HEK293 (cell line): Measurements from ENCODE around the gene CPNE9.

Source experiments
- CTCF ChIA-PET: fragments of 350-600 bp; formaldehyde crosslinking; extraction: SDS; loops from one replicate; lab custom pipeline; 2021; ENCODE audit warnings: antibody characterized with exemption; lab: Yijun Ruan, JAX
- POLR2A ChIA-PET: fragments of 300-600 bp; formaldehyde crosslinking; extraction: SDS; loops from one replicate; lab custom pipeline; 2020; ENCODE audit warnings: antibody characterized with exemption, inconsistent platforms; lab: Yijun Ruan, JAX
- H3K27ac ChIP-seq: fragments of 200-500 bp; sonication (Bioruptor generic); 2 replicates; pipeline ENCODE4 v1.5.1; 2014; ENCODE audit warnings: low read depth, low read length, control low read depth, inconsistent platforms; ENCODE audit errors: extremely low read depth
- H3K36me3 ChIP-seq, 2 experiments: fragments of 200-500 bp in 1 of 2; sonication (Bioruptor generic) in 1 of 2; 1 replicate in 1 of 2; 2 replicates in 1 of 2; pipeline ENCODE4 v1.5.1; 2014 to 2017; ENCODE audit warnings: inconsistent platforms in 2 of 2, low read length in 2 of 2; ENCODE audit not compliant: control insufficient read depth in 2 of 2, insufficient read depth in 1 of 2
- H3K4me1 ChIP-seq: fragments of 200-500 bp; sonication (Bioruptor generic); 2 replicates; pipeline ENCODE4 v1.5.1; 2014; ENCODE audit warnings: mild to moderate bottlenecking, low read length, inconsistent platforms; ENCODE audit not compliant: control insufficient read depth, insufficient read depth
- H3K4me3 ChIP-seq: 2 replicates; pipeline ENCODE4 v1.5.1; 2011; ENCODE audit warnings: low read depth, mild to moderate bottlenecking, control low read depth, low read length, moderate library complexity
- H3K9me3 ChIP-seq: fragments of 200-500 bp; sonication (Bioruptor generic); 2 replicates; pipeline ENCODE4 v1.5.1; 2014; ENCODE audit warnings: low read depth, low read length, inconsistent platforms; ENCODE audit not compliant: control insufficient read depth, insufficient read depth
- IKZF3 ChIP-seq: fragments of 450-650 bp; IDR thresholded peaks from 2 replicates; pipeline ENCODE4 v1.5.0; 2018; ENCODE audit warnings: missing biosample characterization, mild to moderate bottlenecking, missing genetic modification characterization, moderate library complexity
- KLF10 ChIP-seq: fragments of 450-650 bp; IDR thresholded peaks from 2 replicates; pipeline ENCODE4 v1.5.1; 2018; ENCODE audit warnings: missing biosample characterization, mild to moderate bottlenecking, missing genetic modification characterization
- KLF9 ChIP-seq: fragments of 450-650 bp; formaldehyde crosslinking; IDR thresholded peaks from 2 replicates; pipeline ENCODE4 v1.5.1; 2016; ENCODE audit warnings: missing biosample characterization, missing genetic modification characterization, low read depth
- SCRT2 ChIP-seq: fragments of 450-650 bp; formaldehyde crosslinking; IDR thresholded peaks from 2 replicates; pipeline ENCODE4 v1.5.1; 2016; ENCODE audit warnings: missing biosample characterization, missing genetic modification characterization
- ZBTB20 ChIP-seq: fragments of 450-650 bp; formaldehyde crosslinking; IDR thresholded peaks from 2 replicates; pipeline ENCODE4 v1.5.1; 2016; ENCODE audit warnings: missing biosample characterization, missing genetic modification characterization
- ZNF221 ChIP-seq: fragments of 450-650 bp; formaldehyde crosslinking; IDR thresholded peaks from 2 replicates; pipeline ENCODE4 v1.5.1; 2017; ENCODE audit warnings: missing biosample characterization, missing genetic modification characterization, borderline replicate concordance
- ZNF311 ChIP-seq: fragments of 450-650 bp; formaldehyde crosslinking; IDR thresholded peaks from 2 replicates; pipeline ENCODE4 v1.5.1; 2017; ENCODE audit warnings: missing biosample characterization, missing genetic modification characterization, borderline replicate concordance
- ZNF335 ChIP-seq: fragments of 450-650 bp; formaldehyde crosslinking; conservative IDR thresholded peaks from 2 replicates; pipeline ENCODE4 v1.5.1; 2016; ENCODE audit warnings: missing biosample characterization, missing genetic modification characterization
- ZNF37A ChIP-seq: fragments of 450-650 bp; IDR thresholded peaks from 2 replicates; pipeline ENCODE4 v1.5.1; 2018; ENCODE audit warnings: missing biosample characterization, missing genetic modification characterization
- ZNF426 ChIP-seq: fragments of 450-650 bp; formaldehyde crosslinking; IDR thresholded peaks from 2 replicates; pipeline ENCODE4 v1.5.1; 2017; ENCODE audit warnings: missing biosample characterization, missing genetic modification characterization, mild to moderate bottlenecking, inconsistent platforms, moderate library complexity
- ZNF473 ChIP-seq: fragments of 450-650 bp; formaldehyde crosslinking; IDR thresholded peaks from 2 replicates; pipeline ENCODE4 v1.5.1; 2017; ENCODE audit warnings: missing biosample characterization, missing genetic modification characterization
- ZNF560 ChIP-seq: fragments of 450-650 bp; formaldehyde crosslinking; IDR thresholded peaks from 2 replicates; pipeline ENCODE4 v1.5.1; 2017; ENCODE audit warnings: missing biosample characterization, missing genetic modification characterization, borderline replicate concordance
- ZNF626 ChIP-seq: fragments of 450-650 bp; sonication (Bioruptor Pico); formaldehyde crosslinking; IDR thresholded peaks from 2 replicates; pipeline ENCODE4 v1.5.1; 2018; ENCODE audit warnings: missing biosample characterization, missing genetic modification characterization, inconsistent platforms
- ZNF660 ChIP-seq: fragments of 450-650 bp; IDR thresholded peaks from 2 replicates; pipeline ENCODE4 v1.5.1; 2018; ENCODE audit warnings: missing biosample characterization, mild to moderate bottlenecking, missing genetic modification characterization
- ZNF792 ChIP-seq: fragments of 450-650 bp; formaldehyde crosslinking; IDR thresholded peaks from 2 replicates; pipeline ENCODE4 v1.5.1; 2016; ENCODE audit warnings: missing biosample characterization, missing genetic modification characterization
- ZXDB ChIP-seq: fragments of 450-650 bp; formaldehyde crosslinking; IDR thresholded peaks from 2 replicates; pipeline ENCODE4 v1.5.1; 2016; ENCODE audit warnings: missing biosample characterization, missing genetic modification characterization
- TF ChIP-seq, protein P1 (sequence below): fragments of 450-650 bp; formaldehyde crosslinking; IDR thresholded peaks from 2 replicates; pipeline ENCODE4 v1.5.1; 2016; ENCODE audit warnings: missing biosample characterization, missing genetic modification characterization, low read depth
- TF ChIP-seq, protein P2 (sequence below): fragments of 450-650 bp; formaldehyde crosslinking; IDR thresholded peaks from 2 replicates; pipeline ENCODE4 v1.5.1; 2016; ENCODE audit warnings: missing biosample characterization, missing genetic modification characterization
- TF ChIP-seq, protein P3 (sequence below): fragments of 450-650 bp; formaldehyde crosslinking; optimal IDR thresholded peaks from 2 replicates; pipeline ENCODE3; 2016; ENCODE audit warnings: missing biosample characterization, mild to moderate bottlenecking, missing genetic modification characterization
- TF ChIP-seq, protein P4 (sequence below): fragments of 450-650 bp; formaldehyde crosslinking; IDR thresholded peaks from 2 replicates; pipeline ENCODE4 v1.5.1; 2016; ENCODE audit warnings: missing biosample characterization, missing genetic modification characterization
- TF ChIP-seq, protein P5 (sequence below): fragments of 450-650 bp; formaldehyde crosslinking; IDR thresholded peaks from 2 replicates; pipeline ENCODE4 v1.5.1; 2016; ENCODE audit warnings: missing biosample characterization, missing genetic modification characterization
- TF ChIP-seq, protein P6 (sequence below): fragments of 450-650 bp; formaldehyde crosslinking; IDR thresholded peaks from 2 replicates; pipeline ENCODE4 v1.5.1; 2017; ENCODE audit warnings: missing biosample characterization, mild to moderate bottlenecking, missing genetic modification characterization, moderate library complexity

Gene CPNE9

DNA sequence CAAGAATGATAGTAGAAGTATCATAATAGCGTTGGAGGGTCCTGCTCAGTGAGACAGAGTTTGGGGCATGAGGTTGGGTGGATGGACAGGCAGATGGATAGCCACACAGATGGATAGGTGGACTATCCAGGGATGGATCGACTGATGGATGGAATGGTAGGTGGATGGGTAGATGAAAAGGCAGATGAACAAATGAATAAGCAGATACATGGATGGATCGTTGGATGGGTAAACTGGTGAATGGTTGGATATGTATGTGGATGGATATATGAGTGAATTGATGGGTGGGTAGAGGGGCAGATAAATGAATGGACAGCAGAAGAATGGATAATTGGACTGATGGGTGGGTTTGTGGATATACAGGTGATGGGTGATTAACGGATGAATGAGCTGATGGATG lies 9.5 kb downstream of the CPNE9 start (continued):
- TF ChIP-seq, protein P1, sequence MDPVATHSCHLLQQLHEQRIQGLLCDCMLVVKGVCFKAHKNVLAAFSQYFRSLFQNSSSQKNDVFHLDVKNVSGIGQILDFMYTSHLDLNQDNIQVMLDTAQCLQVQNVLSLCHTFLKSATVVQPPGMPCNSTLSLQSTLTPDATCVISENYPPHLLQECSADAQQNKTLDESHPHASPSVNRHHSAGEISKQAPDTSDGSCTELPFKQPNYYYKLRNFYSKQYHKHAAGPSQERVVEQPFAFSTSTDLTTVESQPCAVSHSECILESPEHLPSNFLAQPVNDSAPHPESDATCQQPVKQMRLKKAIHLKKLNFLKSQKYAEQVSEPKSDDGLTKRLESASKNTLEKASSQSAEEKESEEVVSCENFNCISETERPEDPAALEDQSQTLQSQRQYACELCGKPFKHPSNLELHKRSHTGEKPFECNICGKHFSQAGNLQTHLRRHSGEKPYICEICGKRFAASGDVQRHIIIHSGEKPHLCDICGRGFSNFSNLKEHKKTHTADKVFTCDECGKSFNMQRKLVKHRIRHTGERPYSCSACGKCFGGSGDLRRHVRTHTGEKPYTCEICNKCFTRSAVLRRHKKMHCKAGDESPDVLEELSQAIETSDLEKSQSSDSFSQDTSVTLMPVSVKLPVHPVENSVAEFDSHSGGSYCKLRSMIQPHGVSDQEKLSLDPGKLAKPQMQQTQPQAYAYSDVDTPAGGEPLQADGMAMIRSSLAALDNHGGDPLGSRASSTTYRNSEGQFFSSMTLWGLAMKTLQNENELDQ (tag by site-specific recombination), result no peak
- TF ChIP-seq ZNF626 (tag by site-specific recombination), result no peak

DNA sequence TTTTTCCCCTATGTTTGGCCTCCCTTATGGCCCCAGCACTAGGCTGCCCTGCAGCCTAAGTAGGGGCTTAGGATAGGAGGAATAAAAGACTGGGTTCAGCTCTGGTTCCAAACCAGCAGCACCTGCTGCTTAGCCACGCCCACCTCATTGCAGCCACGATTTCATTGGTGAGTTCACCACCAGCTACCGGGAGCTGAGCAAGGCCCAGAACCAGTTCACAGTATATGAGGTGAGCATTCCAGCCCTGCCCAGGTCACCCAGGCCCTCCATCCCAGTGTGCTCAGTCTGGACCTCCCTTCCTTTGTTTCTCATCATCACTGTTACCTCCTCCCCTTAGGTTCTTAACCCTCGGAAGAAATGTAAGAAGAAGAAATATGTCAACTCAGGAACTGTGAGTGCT lies 11.5 kb downstream of the CPNE9 start:
- Histone ChIP-seq H3K9me3 (no peaks in the 10 kb centered on the region), H3K27ac (no peak overlapping the region), H3K4me3 (no peak overlapping the region), H3K36me3 (no peaks in the 10 kb centered on the region), H3K4me1 (no peaks in the 10 kb centered on the region)
- TF ChIP-seq, protein P2, sequence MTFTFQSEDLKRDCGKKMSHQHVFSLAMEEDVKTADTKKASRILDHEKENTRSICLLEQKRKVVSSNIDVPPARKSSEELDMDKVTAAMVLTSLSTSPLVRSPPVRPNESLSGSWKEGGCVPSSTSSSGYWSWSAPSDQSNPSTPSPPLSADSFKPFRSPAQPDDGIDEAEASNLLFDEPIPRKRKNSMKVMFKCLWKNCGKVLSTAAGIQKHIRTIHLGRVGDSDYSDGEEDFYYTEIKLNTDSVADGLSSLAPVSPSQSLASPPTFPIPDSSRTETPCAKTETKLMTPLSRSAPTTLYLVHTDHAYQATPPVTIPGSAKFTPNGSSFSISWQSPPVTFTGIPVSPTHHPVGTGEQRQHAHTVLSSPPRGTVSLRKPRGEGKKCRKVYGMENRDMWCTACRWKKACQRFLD (tag by site-specific recombination), result no peak
- TF ChIP-seq, protein P3, sequence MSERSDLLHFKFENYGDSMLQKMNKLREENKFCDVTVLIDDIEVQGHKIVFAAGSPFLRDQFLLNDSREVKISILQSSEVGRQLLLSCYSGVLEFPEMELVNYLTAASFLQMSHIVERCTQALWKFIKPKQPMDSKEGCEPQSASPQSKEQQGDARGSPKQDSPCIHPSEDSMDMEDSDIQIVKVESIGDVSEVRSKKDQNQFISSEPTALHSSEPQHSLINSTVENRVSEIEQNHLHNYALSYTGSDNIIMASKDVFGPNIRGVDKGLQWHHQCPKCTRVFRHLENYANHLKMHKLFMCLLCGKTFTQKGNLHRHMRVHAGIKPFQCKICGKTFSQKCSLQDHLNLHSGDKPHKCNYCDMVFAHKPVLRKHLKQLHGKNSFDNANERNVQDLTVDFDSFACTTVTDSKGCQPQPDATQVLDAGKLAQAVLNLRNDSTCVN (tag by site-specific recombination), result no peak
- TF ChIP-seq, protein P4, sequence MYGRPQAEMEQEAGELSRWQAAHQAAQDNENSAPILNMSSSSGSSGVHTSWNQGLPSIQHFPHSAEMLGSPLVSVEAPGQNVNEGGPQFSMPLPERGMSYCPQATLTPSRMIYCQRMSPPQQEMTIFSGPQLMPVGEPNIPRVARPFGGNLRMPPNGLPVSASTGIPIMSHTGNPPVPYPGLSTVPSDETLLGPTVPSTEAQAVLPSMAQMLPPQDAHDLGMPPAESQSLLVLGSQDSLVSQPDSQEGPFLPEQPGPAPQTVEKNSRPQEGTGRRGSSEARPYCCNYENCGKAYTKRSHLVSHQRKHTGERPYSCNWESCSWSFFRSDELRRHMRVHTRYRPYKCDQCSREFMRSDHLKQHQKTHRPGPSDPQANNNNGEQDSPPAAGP (tag by site-specific recombination), result no peak
- 0 out of 2 replicates have a peak, but pooled peaks have one; percentile 12 for TF ChIP-seq KLF9 (tag by site-specific recombination)
- TF ChIP-seq ZNF792 (tag by site-specific recombination), result no peak
- ChIA-PET CTCF (interaction anchor here (0.8 to 1.9 kb wide), 11 partner anchors 9 to 510 kb away, joined by 3 to 15 read pairs (median 4); no protein-coding TSS in a partner anchor), POLR2A (interaction anchor here (1.3 kb wide), 1 partner anchor 17 kb away, joined by 4 read pairs; no protein-coding TSS in a partner anchor)

DNA sequence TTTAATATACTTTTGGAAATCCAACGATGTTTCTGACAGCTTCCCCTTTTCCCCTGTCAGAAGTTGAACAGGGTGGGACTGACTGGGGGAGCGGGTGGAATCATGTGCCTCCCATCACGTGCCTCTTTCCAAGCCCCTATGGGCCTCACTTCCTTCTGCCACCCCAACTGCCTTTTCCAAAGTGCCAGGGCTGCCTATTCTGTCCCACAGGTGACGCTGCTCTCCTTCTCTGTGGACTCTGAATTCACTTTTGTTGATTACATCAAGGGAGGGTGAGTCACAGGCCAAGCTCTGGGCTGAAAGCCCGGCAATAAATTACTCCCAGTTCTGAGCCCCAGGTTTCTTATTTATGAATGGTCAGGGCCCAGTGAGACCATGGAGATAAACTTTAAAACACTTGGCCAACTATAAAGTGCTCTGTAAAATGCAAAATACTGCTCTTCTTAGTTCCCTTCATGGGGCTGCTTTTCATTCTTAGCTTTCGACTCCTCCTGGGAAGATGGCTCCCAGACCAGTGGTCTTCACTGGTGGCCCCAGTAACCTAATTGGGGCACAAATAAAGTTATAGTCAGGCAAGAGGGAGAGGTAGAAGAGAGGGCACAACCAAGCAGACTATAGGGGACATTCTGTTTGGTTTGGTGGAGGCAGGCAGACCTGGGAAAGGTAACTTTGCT lies 12.3 kb downstream of the CPNE9 start:
- no peak overlapping the region for H3K27ac ChIP-seq
- H3K4me1 ChIP-seq, result no peaks in the 10 kb centered on the region
- CTCF ChIA-PET, result interaction anchor here (0.5 to 1.9 kb wide), 21 partner anchors 8 to 510 kb away, joined by 3 to 15 read pairs (median 4); partner anchors contain the start of genes OGG1 and RPUSD3
- no peak overlapping the region for H3K4me3 ChIP-seq
- POLR2A ChIA-PET, result interaction anchor here (0.6 to 1.3 kb wide), 3 partner anchors 15 to 605 kb away, joined by 3 to 4 read pairs (median 4); partner anchors contain the start of gene SEC13
- H3K9me3 ChIP-seq, result no peaks in the 10 kb centered on the region
- no peaks in the 10 kb centered on the region for H3K36me3 ChIP-seq
- TF ChIP-seq ZNF335 (peak; percentile 71), ZNF426 (tag by site-specific recombination) (no peak), ZNF37A (tag by site-specific recombination) (no peak), SCRT2 (tag by site-specific recombination) (peak; percentile 57), ZXDB (tag by site-specific recombination) (peak; percentile 22; the same call in 1 of the 2 replicates), KLF10 (tag by site-specific recombination) (0 out of 2 replicates have a peak, but pooled peaks have one; percentile 28), ZBTB20 (tag by site-specific recombination) (peak; percentile 10; the same call in 1 of the 2 replicates), ZNF311 (no peak), ZNF560 (no peak), ZNF473 (tag by site-specific recombination) (no peak), ZNF221 (tag by site-specific recombination) (no peak), ZNF660 (tag by site-specific recombination) (peak; percentile 95), IKZF3 (tag by site-specific recombination) (no peak)
- TF ChIP-seq, protein P5, sequence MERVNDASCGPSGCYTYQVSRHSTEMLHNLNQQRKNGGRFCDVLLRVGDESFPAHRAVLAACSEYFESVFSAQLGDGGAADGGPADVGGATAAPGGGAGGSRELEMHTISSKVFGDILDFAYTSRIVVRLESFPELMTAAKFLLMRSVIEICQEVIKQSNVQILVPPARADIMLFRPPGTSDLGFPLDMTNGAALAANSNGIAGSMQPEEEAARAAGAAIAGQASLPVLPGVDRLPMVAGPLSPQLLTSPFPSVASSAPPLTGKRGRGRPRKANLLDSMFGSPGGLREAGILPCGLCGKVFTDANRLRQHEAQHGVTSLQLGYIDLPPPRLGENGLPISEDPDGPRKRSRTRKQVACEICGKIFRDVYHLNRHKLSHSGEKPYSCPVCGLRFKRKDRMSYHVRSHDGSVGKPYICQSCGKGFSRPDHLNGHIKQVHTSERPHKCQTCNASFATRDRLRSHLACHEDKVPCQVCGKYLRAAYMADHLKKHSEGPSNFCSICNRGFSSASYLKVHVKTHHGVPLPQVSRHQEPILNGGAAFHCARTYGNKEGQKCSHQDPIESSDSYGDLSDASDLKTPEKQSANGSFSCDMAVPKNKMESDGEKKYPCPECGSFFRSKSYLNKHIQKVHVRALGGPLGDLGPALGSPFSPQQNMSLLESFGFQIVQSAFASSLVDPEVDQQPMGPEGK (tag by site-specific recombination), result peak; percentile 68
- TF ChIP-seq, protein P6, sequence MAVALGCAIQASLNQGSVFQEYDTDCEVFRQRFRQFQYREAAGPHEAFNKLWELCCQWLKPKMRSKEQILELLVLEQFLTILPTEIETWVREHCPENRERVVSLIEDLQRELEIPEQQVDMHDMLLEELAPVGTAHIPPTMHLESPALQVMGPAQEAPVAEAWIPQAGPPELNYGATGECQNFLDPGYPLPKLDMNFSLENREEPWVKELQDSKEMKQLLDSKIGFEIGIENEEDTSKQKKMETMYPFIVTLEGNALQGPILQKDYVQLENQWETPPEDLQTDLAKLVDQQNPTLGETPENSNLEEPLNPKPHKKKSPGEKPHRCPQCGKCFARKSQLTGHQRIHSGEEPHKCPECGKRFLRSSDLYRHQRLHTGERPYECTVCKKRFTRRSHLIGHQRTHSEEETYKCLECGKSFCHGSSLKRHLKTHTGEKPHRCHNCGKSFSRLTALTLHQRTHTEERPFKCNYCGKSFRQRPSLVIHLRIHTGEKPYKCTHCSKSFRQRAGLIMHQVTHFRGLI (tag by site-specific recombination), result peak; percentile 50; the same call in 1 of the 2 replicates
